Fibroblast of the aortic adventitia (primary cell): ENCODE data around the gene COX4I2. TPM values are rescaled to one million over a fixed set of nuclear protein-coding genes. Genes with fewer than 3 reads are reported as not detected.
A peak's percentile ranks its signal among the peaks of the same experiment; 100 is the strongest.

Source experiments
- DNase-seq: peaks from one replicate; pipeline ENCODE4 v3.0.0-alpha.2; 2010; ENCODE audit warnings: low read depth
- H3K4me3 ChIP-seq: 2 replicates; pipeline ENCODE4 v1.5.1; 2011; ENCODE audit warnings: low read depth, mild to moderate bottlenecking, control low read depth, low read length, moderate library complexity
- CTCF ChIP-seq: IDR thresholded peaks from 2 replicates; pipeline ENCODE4 v1.5.1; 2011; ENCODE audit warnings: mild to moderate bottlenecking, low read length, control low read depth, inconsistent platforms; ENCODE audit not compliant: insufficient read depth
- small RNA-seq: library from RNA; depleted of rRNA; stranded (forward); fragments of <200 nt; gene quantifications from one replicate; pipeline ENCODE3, GENCODE V24; 2012
- total RNA-seq: library from RNA; depleted of rRNA; stranded (reverse); fragments of >200 nt; gene quantifications from 2 replicates; pipeline ENCODE4 v1.2.3, GENCODE V29; 2012; ENCODE audit warnings: low replicate concordance

COX4I2 gene
- total RNA-seq, 1 donor, result not detected

GRCh38 chr20:31689141-31689540 lies 51.4 kb downstream of the COX4I2 start:
- no peak for DNase-seq
- TF ChIP-seq CTCF, result no peak
- H3K4me3 ChIP-seq, result no peak overlapping the region

- TF ChIP-seq CTCF, result no peak
- DNase-seq, result no peak
- H3K4me3 ChIP-seq, result no peak overlapping the region
Measured at GRCh38 chr20:31690124-31690666, 52.5 kb downstream of the COX4I2 start.

- no peak for TF ChIP-seq CTCF
- peak; percentile 22 for DNase-seq
- H3K4me3 ChIP-seq, result no peak overlapping the region
Measured at GRCh38 chr20:31691646-31692275, 54.0 kb downstream of the COX4I2 start.

GRCh38 chr20:31693402-31693801 lies 55.7 kb downstream of the COX4I2 start:
- DNase-seq, result no peak
- no peak for TF ChIP-seq CTCF
- no peak overlapping the region for H3K4me3 ChIP-seq

GRCh38 chr20:31693987-31694661 lies 56.4 kb downstream of the COX4I2 start:
- H3K4me3 ChIP-seq, result no peak overlapping the region
- no peak for DNase-seq
- TF ChIP-seq CTCF, result no peak

Small RNA genes lying within 50 kb of the gene (small RNA-seq; reads per million reads assigned to genes)
- not detected for gene MIR3193

Other genes with a start within 250 kb of the COX4I2 start
- gene DEFB119, start 247.3 kb upstream of the COX4I2 start, total RNA-seq, result not detected in 2 replicates
- gene DEFB121, start 231.7 kb upstream of the COX4I2 start, total RNA-seq, result not detected in 2 replicates
- gene DEFB123, start 197.3 kb upstream of the COX4I2 start, total RNA-seq, result not detected in 2 replicates
- gene DEFB124, start 162.8 kb upstream of the COX4I2 start, total RNA-seq, result not detected in 2 replicates
- gene REM1, start 162.6 kb upstream of the COX4I2 start, total RNA-seq, result 0.16 TPM in 1 of 2 replicates, not detected in the other
- gene HM13, start 123.5 kb upstream of the COX4I2 start, total RNA-seq, result 47.6 and 131 TPM in 2 replicates
- 62.3 and 98.9 TPM in 2 replicates for gene ID1, start 32.6 kb upstream of the COX4I2 start, total RNA-seq
- gene BCL2L1, start 85.0 kb downstream of the COX4I2 start, total RNA-seq, result 59.9 and 101 TPM in 2 replicates
- 6.2 and 91.1 TPM in 2 replicates for gene TPX2, start 101.4 kb downstream of the COX4I2 start, total RNA-seq
- 0.18 TPM in 1 of 2 replicates, not detected in the other for gene MYLK2, start 181.4 kb downstream of the COX4I2 start, total RNA-seq
- 2.3 TPM in 1 of 2 replicates, not detected in the other for gene FOXS1, start 207.7 kb downstream of the COX4I2 start, total RNA-seq
- 9.9 TPM in 1 of 2 replicates, not detected in the other for gene DUSP15, start 232.6 kb downstream of the COX4I2 start, total RNA-seq
- 0.09 and 0.41 TPM in 2 replicates for gene TTLL9, start 232.7 kb downstream of the COX4I2 start, total RNA-seq